HepG2 (cell line): ENCODE measurements around the gene MT1M. TPM values are rescaled to one million over a fixed set of nuclear protein-coding genes. Genes with fewer than 3 reads are reported as not detected.

ENCODE experiments used
- DBP ChIP-seq: sonication (generic); formaldehyde crosslinking; IDR thresholded peaks from 2 replicates; pipeline ENCODE4 v1.4.0; 2020; ENCODE audit warnings: missing genetic modification reagents; ENCODE audit errors: not compliant biosample characterization
- E2F5 ChIP-seq: sonication (generic); formaldehyde crosslinking; conservative IDR thresholded peaks from 2 replicates; pipeline ENCODE4 v1.4.0; 2020; ENCODE audit warnings: missing genetic modification reagents
- HNF4A ChIP-seq: sonication (generic); formaldehyde crosslinking; IDR thresholded peaks from 2 replicates; pipeline ENCODE4 v1.4.0; 2020; ENCODE audit warnings: missing genetic modification reagents
- IRF1 ChIP-seq: sonication (generic); formaldehyde crosslinking; IDR thresholded peaks from 2 replicates; pipeline ENCODE4 v1.4.0; 2020; ENCODE audit warnings: low read depth, mild to moderate bottlenecking, missing genetic modification reagents
- KLF13 ChIP-seq: sonication (generic); formaldehyde crosslinking; IDR thresholded peaks from 2 replicates; pipeline ENCODE4 v1.4.0; 2020; ENCODE audit warnings: mild to moderate bottlenecking, missing genetic modification reagents
- NFKB2 ChIP-seq: sonication (generic); formaldehyde crosslinking; IDR thresholded peaks from 2 replicates; pipeline ENCODE4 v1.4.0; 2020; ENCODE audit warnings: missing genetic modification reagents, borderline replicate concordance
- NKX3-1 ChIP-seq: sonication (generic); formaldehyde crosslinking; IDR thresholded peaks from 2 replicates; pipeline ENCODE4 v1.5.0; 2020; ENCODE audit warnings: missing genetic modification reagents
- PATZ1 ChIP-seq: sonication (generic); formaldehyde crosslinking; IDR thresholded peaks from 2 replicates; pipeline ENCODE4 v1.4.0; 2020; ENCODE audit warnings: missing genetic modification reagents
- SIX4 ChIP-seq: sonication (generic); formaldehyde crosslinking; IDR thresholded peaks from 2 replicates; pipeline ENCODE4 v1.4.0; 2020; ENCODE audit warnings: missing genetic modification reagents
- ZNF280D ChIP-seq: sonication (generic); formaldehyde crosslinking; IDR thresholded peaks from 2 replicates; pipeline ENCODE4 v1.5.1; 2020; ENCODE audit warnings: mild to moderate bottlenecking, missing genetic modification reagents
- ZNF281 ChIP-seq: sonication (generic); formaldehyde crosslinking; IDR thresholded peaks from 2 replicates; pipeline ENCODE4 v1.4.0; 2020; ENCODE audit warnings: missing genetic modification reagents, borderline replicate concordance
- ZNF550 ChIP-seq: sonication (generic); formaldehyde crosslinking; IDR thresholded peaks from 2 replicates; pipeline ENCODE4 v1.4.0; 2020; ENCODE audit warnings: mild to moderate bottlenecking, missing genetic modification reagents, borderline replicate concordance
- ZNF710 ChIP-seq: sonication (generic); formaldehyde crosslinking; IDR thresholded peaks from 2 replicates; pipeline ENCODE4 v1.5.0; 2020; ENCODE audit warnings: mild to moderate bottlenecking, missing genetic modification reagents, borderline replicate concordance
- ZNF746 ChIP-seq: sonication (generic); formaldehyde crosslinking; IDR thresholded peaks from 2 replicates; pipeline ENCODE4 v1.8.0; 2022; ENCODE audit warnings: mild to moderate bottlenecking, missing genetic modification reagents
- polyA plus RNA-seq, 8 experiments: library from polyadenylated mRNA; depleted of rRNA in 3 of 8; stranded (reverse) in 7 of 8; unstranded in 1 of 8; fragments of >200 nt; fragmentation: Illumina TruSeq in 4 of 8; extraction: Trizol in 4 of 8; gene quantifications; 2 replicates each; pipeline versions ENCODE4 v1.2.1 to v1.2.3, GENCODE V29; 2011 to 2016; ENCODE audit warnings: low read depth in 4 of 8, missing spikeins in 1 of 8, mixed read lengths in 1 of 8; ENCODE audit not compliant: insufficient read depth in 1 of 8
- total RNA-seq, 5 experiments: library from RNA; depleted of rRNA; stranded (reverse); fragments of >200 nt; fragmentation: Illumina TruSeq; extraction: Trizol; gene quantifications; 2 replicates each; pipeline ENCODE4 v1.2.3, GENCODE V29; 2016; ENCODE audit warnings: low read depth in 1 of 5

MT1M gene
- total and polyA plus RNA-seq, 2 of the 13 experiments (the other 11 are each of a cell fraction or from before 2014, with no cell fraction given), result 4.6 TPM; not detected in 1

GRCh38 chr16:56647641-56648431 lies 15.4 kb downstream of the MT1M start (continued):
- TF ChIP-seq KLF13 (CRISPR knock-in tag), result no peak
- no peak for TF ChIP-seq NKX3-1 (CRISPR knock-in tag)
- no peak for TF ChIP-seq ZNF746 (CRISPR knock-in tag)
- no peak for TF ChIP-seq ZNF710
- TF ChIP-seq ZNF550 (CRISPR knock-in tag), result no peak
- no peak for TF ChIP-seq ZNF280D (CRISPR knock-in tag)
- no peak for TF ChIP-seq IRF1 (CRISPR knock-in tag)
- peak; percentile 52; the same call in 1 of the 2 replicates for TF ChIP-seq HNF4A (CRISPR knock-in tag)
- no peak for TF ChIP-seq DBP (CRISPR knock-in tag)
- 0 out of 2 replicates have a peak, but pooled peaks have one; percentile 5 for TF ChIP-seq E2F5 (CRISPR knock-in tag)
- TF ChIP-seq PATZ1 (CRISPR knock-in tag), result peak; percentile 51; the same call in 1 of the 2 replicates
- TF ChIP-seq NFKB2 (CRISPR knock-in tag), result peak; percentile 37; the same call in 1 of the 2 replicates
- no peak for TF ChIP-seq SIX4 (CRISPR knock-in tag)
- no peak for TF ChIP-seq ZNF281 (CRISPR knock-in tag)
